ENCODE results near the gene RGN. TPM values are rescaled to one million over a fixed set of nuclear protein-coding genes. Genes with fewer than 3 reads are reported as not detected.
A peak's percentile ranks its signal among the peaks of the same experiment; 100 is the strongest.

The RGN gene
- total and polyA plus RNA-seq, 2 donors (not counting 3 experiments of a cell fraction or from before 2014, with no cell fraction given) = 0.58 to 0.73 TPM

- FAIRE-seq = no peak
These were observed 18.9 kb upstream of the RGN start for GRCh38 chrX:47059142-47059874.

More at GRCh38 chrX:47059142-47059874, 18.9 kb upstream of the RGN start:
- Histone ChIP-seq H4K20me1 (replicated peaks; ENCODE audit: control insufficient read depth, extremely low read depth, insufficient read depth, low read length) (no peaks in the 10 kb centered on the region), H3K27ac (ENCODE audit: insufficient read depth, low read depth, low read length) (no peak overlapping the region), H3K4me3 (replicated peaks in 1 of 3; ENCODE audit: insufficient read depth in 1 of 3, low read depth in 1 of 3, low read length in 3 of 3) (no peak overlapping the region), H3K27me3 (ENCODE audit: control insufficient read depth in 2 of 2, insufficient read depth in 2 of 2, low read length in 2 of 2) (no peaks in the 10 kb centered on the region), H3K9me3 (replicated peaks; ENCODE audit: control insufficient read depth, insufficient read depth, low read length) (no peaks in the 10 kb centered on the region), H3K9me1 (replicated peaks; ENCODE audit: control insufficient read depth, extremely low read depth, insufficient read depth, low read length) (no peaks in the 10 kb centered on the region), H2AFZ (ENCODE audit: low read depth, low read length) (no peak overlapping the region), H3K4me2 (ENCODE audit: insufficient read depth, low read length) (no peak overlapping the region), H3K36me3 (ENCODE audit: control insufficient read depth in 2 of 2, extremely low read depth in 1 of 2, insufficient read depth in 2 of 2, low read length in 2 of 2) (peaks cover 0 to 4% of the 10 kb centered on the region in 2 experiments), H3K79me2 (ENCODE audit: control insufficient read depth, insufficient read depth, low read length) (no peaks in the 10 kb centered on the region), H3K4me1 (ENCODE audit: control insufficient read depth, extremely low read depth, insufficient read depth, low read length) (no peaks in the 10 kb centered on the region), H3K9ac (replicated peaks; ENCODE audit: extremely low read depth, insufficient read depth, low read length) (no peak overlapping the region)
- intact Hi-C loops (cut with micrococcal nuclease) (no loop called here), dilution Hi-C loops (cut with MboI; ENCODE audit: extremely low pct_ligation_motif_present, low sequenced_read_pairs) (no loop called here)
- TSS peak; percentile 25 for BruUV-seq (replicated peaks)
- DNase-seq (ENCODE audit: low read depth, low spot score) = no peak
- CTCF ChIA-PET = no interaction called here
- TF ChIP-seq POLR2AphosphoS5 (IDR thresholded peaks at IDR 0.05; ENCODE audit: insufficient read depth, low read depth, low read length) = no peak
- no peak for TF ChIP-seq JUN (IDR thresholded peaks at IDR 0.05; ENCODE audit: borderline replicate concordance, insufficient read depth, insufficient read length, low read depth)
- no peak for TF ChIP-seq MYC (IDR thresholded peaks at IDR 0.05; ENCODE audit: low read depth, low read length)
- no peak for TF ChIP-seq POLR2A (IDR thresholded peaks at IDR 0.05; ENCODE audit: low read depth, low read length)
- no peak for TF ChIP-seq MAX (IDR thresholded peaks at IDR 0.05; ENCODE audit: insufficient read depth, insufficient read length)
- TF ChIP-seq GATA2 (IDR thresholded peaks at IDR 0.05; ENCODE audit: insufficient read depth, insufficient read length, low read depth, low read length) = no peak
- TF ChIP-seq EZH2 (IDR thresholded peaks at IDR 0.05; ENCODE audit: borderline replicate concordance, low read depth, low read length, severe bottlenecking) = no peak
- no peak for TF ChIP-seq CTCF (IDR thresholded peaks at IDR 0.05; ENCODE audit: extremely low read depth in 1 of 2, insufficient read depth in 1 of 2, low read depth in 1 of 2, low read length in 2 of 2)
- no peak for TF ChIP-seq FOS (IDR thresholded peaks at IDR 0.05; ENCODE audit: borderline replicate concordance, insufficient read depth, low read length)
- POLR2A ChIA-PET = no interaction called here
